GM21619 (cell line): ENCODE measurements around the gene CDK5RAP2.
"Not testable (repeated sequence)": the region's sequence is repeated elsewhere in the genome, so short reads cannot be mapped to it uniquely, and the experiment has no call there.

ENCODE experiments used
- ATAC-seq: cut with Tn5 transposase; IDR thresholded peaks from one replicate; pipeline ENCODE4 v1.9.1; 2021; ENCODE audit not compliant: unreplicated experiment

Gene CDK5RAP2

DNA sequence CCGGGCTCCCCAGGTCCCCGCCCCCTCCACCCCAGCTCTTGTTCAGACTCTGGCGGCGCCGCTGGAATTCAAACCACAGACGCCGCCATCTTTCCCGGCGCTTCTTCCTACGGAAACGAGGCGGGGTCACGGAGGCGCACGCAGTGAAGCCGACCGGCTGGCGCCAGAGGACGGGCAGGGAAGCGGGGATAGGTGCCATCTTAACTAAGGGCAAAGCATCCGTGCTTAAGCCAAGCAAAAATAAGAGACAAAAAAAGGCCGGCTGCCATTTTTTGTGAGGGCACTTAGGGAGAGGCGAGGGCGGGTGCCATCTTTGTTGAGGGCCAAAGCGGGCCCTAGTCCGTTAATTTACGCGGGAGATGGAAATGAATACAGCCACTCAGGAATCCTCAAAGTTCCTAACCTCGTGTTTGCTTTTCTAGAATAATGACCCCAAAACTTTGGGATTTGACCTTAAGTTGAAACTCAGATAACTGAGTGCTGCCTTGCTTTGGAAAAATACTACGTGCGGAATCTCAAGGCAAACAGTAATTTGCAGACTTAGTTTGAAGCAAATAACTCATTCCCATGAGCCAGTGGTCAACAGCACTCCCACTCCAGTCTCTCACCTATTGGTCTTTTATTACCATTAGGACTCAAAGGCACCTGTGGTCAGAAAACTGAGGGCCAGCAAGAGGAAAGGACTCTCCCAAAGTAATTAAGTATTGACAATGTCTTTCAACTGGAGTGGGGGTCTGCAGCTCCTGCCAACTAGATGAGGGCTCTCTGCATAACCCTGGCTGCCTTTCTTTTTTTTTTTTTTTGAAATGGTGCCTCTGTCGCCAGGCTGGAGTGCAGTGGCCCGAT is at the start of gene CDK5RAP2:
Gene CDK5RAP2, minus strand, starts transcription at position 117 of the 846 bp plus-strand sequence. CDS start 189 bp downstream, outside the sequence.
- ATAC-seq: peak; percentile 92

DNA sequence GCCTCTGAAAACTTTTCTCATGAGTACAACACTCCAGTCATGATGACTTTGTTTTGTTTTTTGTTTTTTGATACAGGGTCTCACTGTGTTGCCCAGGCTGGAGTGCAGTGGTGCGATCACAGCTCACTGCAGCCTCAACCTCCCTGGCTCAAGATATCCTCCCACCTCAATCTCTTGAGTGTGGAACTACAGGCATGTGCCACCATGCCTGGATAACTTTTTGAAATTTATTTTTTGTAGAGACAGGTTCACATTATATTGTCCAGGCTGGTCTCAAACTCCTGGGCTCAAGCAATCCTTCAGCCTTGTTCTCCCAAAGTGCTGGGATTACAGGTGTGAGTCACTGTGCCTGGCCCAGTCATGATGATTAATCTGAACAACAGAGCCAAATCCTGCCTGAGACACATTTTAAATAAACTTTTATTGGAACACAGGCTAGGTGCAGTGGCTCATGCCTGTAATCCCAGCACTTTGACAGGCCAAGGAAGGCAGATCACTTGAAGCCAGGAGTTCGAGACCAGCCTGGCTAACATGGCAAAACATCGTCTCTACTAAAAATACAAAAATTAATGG is 49.0 kb upstream of the CDK5RAP2 start:
- not testable (repeated sequence) for ATAC-seq

GRCh38 chr9:120628207-120628924 is 48.4 kb upstream of the CDK5RAP2 start:
- no peak for ATAC-seq

GRCh38 chr9:120627073-120627472 is 47.1 kb upstream of the CDK5RAP2 start:
- ATAC-seq: no peak

DNA sequence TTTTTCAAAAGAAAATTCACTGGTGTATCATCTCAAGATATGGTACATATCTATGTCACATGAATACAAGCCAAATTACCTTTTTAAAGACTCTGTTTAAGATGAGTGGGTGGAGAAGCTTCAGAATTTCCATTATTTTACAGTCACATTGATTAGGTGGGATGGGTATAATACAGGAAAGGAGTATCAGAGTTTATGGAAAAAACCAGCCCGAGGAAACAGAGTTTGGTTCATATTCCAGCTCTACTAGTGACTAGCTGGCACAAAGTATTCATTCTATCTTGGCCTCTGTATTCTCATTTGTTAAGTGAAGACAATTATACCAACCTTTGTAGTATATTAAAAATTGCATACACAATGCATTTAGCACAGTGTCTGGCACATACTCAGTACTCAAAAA is 46.5 kb upstream of the CDK5RAP2 start:
- no peak for ATAC-seq

DNA sequence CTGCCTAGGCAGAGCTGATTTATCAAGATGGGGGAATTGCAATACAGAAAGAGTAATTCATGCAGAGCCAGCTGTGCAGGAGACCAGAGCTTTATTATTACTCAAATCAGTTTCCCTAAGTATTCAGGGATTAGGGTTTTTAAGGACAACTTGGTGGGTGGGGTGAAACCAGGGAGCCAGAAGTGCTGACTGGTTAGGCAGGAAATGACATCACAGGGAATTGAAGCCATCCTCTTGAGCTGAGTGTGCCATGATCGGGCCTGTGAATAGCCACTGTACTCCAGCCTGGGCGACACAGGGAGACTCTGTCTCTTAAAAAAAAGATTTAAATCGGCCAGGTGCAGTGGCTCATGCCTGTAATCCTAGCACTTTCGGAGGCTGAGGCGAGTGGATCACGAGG is 45.3 kb upstream of the CDK5RAP2 start:
- no peak for ATAC-seq

GRCh38 chr9:120622790-120623189 is 42.8 kb upstream of the CDK5RAP2 start:
- no peak for ATAC-seq

DNA sequence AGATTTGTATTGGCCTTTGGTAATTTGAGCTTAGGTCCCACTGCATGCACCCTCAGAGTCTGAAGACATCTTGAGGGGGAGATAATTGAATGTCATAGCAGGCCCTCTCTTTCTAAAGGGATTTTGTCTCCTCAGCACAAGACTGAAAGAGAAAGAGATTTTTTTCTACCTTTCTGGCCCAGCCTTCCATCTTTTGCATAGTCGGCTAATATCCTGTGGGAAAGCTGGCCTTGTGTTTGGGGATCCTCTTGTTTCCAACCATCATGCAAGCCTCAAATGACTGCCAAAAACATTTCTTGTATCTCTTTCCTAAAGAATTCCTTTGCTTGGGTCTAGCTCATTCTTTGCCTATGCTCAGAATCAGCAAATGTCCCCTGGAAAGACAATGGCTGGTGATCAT is 42.0 kb upstream of the CDK5RAP2 start:
- ATAC-seq: no peak

- ATAC-seq: peak; percentile 74
Observed at GRCh38 chr9:120619751-120620655, 40.0 kb upstream of the CDK5RAP2 start.

DNA sequence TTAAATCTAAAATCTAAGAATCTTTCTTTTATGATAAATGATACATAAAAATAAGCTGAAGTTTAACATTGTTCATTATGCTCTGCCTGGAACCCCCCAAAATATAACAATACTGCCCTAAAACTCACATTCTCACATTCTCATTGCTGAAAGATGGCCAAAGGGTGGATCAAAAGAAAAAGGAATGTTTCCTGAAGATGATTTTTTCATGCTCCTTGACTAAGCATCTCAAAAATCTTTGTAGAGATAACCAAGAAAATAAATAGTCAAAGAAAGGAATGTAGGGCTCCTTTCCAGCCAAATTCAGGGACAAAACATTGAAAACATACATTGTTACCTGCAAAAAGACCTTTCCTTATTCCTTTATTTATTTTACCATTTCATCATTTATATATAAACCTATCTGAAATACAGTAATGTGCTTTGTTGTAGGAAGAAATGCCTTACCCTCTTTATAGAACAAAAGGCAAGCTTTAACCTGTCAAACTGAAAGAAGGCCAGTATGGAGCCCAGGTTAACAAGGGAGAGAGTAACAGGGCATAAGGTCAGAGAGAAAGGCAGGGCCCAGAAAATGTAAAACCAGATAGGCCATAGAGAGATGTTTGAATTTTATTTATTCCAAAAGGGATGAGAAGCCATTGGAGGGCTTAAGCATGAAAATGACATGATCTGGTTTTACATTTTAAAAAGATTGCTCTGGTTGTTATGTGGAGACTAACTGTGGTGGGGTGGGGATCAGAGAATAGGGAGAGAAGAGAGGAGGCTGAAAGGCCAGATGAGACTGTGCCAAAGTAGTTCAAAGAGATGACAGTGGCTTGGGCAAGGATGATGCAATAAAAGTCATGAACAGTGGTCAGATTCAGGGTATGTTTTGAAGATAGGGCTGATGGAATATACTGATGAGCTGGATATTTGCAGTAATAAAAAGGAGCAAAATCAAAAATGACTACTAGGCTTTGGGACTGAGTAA is 37.3 kb upstream of the CDK5RAP2 start:
- no peak for ATAC-seq

DNA sequence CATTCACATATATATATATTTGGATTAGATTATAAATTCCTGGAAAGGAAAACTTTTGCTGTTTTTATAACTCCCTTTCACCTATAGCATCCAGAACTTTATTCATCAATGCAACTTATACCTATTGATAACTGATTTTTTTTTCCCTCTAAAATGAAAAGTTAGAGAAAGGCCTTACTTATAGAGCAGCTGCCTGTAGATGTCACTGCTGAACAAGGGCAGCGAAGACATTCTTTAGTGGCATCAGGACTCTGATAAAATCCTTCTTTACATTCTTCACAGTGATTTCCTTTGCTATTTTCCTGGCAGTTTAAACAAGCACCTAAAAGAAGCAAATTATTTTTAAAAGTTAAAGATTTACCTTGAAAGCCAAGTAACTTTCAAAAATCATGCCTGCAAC is 32.3 kb upstream of the CDK5RAP2 start:
- ATAC-seq: no peak

- ATAC-seq: no peak
Observed at GRCh38 chr9:120611690-120612068, 31.7 kb upstream of the CDK5RAP2 start.

GRCh38 chr9:120610975-120611689 is 31.2 kb upstream of the CDK5RAP2 start:
- no peak for ATAC-seq

DNA sequence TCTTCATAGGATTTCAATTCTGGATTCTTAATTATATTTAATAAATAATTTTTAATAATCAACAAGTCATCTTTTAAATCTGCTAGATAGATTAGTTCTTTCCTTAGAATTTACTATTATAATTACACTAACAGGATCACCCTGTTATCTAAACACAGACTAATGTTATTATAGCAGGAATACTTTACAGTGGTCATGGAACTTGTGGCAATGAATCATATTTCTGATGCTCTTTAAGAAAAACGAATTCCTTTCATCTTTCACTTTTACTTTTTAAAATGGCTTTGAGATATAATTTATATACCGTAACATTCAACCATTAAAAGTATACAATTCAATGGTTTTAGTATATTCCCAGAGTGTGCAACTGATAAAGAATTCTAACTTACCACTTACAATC is 29.7 kb upstream of the CDK5RAP2 start:
- ATAC-seq: no peak

DNA sequence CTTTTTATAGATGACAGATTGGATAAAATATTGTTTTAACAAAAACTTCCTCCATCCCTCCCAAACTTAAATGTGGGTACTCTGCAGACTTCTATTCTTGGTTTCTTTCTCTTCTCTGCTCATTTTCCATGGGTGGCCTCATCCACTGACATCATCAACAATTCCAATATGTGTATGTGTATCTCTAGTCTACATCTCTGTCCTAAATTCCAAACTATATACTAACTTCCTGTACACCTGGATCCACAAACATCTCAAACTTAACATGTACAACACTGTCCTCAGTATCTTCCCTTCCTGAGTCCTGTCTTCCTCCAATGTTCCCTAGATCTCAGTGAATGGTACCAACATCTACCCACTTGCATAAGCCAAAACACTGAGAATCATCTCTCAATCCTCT is 28.5 kb upstream of the CDK5RAP2 start:
- no peak for ATAC-seq

DNA sequence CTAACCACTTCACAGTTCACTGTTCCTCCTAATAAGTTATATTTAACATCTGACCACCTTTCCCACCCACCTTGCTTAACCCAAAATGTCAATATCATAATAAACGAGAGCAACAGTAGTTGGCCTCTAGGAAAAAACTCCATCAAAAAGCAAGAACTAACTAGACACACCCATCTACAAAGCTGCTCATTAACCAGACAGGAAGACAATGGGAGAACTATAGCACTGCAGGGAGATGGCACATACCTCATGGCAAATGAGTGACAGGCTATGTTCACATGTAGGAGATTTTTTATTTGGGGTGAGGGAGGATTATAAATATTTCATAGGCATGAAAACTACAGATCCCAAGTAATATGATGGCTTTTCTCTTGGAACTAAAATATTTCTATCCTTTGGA is 23.6 kb upstream of the CDK5RAP2 start:
- ATAC-seq: no peak

DNA sequence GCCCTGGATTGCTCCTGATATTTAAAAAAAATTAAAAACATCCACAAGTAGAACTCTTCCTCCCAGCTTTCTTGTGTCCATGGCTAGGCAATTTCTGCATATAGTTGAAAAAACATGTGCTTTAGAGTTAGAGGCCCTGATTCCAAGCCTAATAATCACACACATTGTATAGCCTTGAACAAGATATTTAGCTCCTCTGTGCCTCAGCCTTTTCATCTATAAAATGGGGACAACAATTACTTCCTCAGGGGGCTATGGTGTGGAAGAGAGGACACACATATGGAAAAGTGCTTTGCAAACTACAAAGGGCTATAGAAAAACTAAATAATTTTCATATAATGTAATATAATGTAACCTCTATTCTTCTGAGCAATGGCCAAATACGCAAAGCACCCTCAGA is 23.0 kb upstream of the CDK5RAP2 start:
- no peak for ATAC-seq

DNA sequence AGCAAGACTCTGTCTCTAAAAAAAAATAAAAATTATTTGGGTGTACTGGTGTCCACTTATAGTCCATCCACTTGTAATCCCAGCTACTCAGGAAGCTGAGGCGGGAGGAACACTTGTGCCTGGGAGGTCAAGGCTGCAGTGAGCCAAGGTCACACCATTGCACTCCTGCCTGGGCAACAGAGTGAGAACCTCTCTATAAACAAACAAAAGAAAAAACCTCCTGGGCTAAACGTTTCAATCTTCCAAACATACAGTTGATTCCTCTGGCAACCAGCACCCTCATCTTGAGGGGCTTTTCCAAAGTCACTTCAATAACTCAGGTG is 13.9 kb upstream of the CDK5RAP2 start:
- no peak for ATAC-seq

GRCh38 chr9:120593250-120593954 is 13.4 kb upstream of the CDK5RAP2 start:
- no peak for ATAC-seq
